ACHN (cell line): ENCODE data around the gene SLC7A6.

Experiments used
- DNase-seq: peaks from one replicate; pipeline ENCODE4 v3.0.0-alpha.2; 2015
- in situ Hi-C: cut with HindIII; loops from 2 replicates; pipeline ENCODE4 v1.10.0; 2017; ENCODE audit warnings: low sequenced_read_pairs, low pct_ligation_motif_present, low pct_unique_long_range_greater_than_20kb

The SLC7A6 gene

DNA sequence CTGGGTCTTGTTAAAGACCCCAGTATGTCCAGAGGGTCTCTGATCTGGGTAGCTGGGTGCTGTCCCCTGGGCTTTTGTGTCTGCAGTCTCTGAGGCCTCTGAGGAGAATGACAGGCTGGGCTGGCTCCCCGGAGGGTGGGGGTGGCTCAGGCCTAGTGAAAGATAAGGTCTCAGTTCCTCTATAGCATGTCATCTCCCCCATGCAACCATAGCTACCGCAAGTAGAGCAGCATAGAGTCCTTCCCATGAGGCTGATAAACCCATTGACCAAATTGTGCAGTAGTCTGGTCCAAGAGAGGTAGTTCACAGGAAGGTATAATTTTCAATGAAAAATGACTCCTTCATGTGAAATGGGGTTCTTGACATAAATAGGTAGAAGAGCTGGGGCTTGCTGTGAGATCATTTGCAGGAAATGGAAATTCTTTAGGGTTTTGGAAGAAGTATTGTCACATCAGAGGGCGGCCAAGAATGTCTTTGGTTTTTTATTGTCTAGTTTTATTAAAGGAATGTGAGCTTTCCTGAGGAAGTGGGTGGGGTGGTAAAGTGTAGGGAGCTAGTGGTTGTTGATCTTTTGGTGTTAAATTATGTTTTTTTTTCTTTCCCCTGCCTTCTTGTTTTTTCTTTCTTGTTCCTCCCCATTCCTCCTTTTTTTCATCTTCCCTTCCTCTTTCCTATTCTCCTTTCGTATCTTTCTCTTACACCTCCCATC, 25.4 kb downstream of the SLC7A6 start:
- in situ Hi-C loops, result no loop called here
- DNase-seq, result no peak

DNA sequence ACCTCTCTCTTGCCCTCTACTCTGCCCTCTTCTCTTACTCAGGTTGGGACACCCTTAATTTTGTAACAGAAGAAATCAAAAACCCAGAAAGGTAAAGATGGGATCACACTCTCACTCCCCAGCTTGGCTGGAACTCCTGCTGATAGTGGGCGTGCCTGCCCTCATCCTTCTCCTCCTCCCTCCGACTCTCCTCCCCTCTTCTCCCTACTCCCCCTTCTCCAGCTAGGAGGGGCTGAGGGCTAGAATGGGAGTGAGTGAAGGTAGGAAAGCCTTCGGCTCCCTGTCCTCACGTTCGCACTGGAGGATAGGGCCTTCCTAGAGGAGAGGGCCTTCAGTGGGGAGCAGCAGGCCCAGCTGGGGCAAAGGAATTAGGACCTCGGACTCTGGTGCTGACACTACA, 26.1 kb downstream of the SLC7A6 start:
- DNase-seq, result no peak
- in situ Hi-C loops, result no loop called here

DNA sequence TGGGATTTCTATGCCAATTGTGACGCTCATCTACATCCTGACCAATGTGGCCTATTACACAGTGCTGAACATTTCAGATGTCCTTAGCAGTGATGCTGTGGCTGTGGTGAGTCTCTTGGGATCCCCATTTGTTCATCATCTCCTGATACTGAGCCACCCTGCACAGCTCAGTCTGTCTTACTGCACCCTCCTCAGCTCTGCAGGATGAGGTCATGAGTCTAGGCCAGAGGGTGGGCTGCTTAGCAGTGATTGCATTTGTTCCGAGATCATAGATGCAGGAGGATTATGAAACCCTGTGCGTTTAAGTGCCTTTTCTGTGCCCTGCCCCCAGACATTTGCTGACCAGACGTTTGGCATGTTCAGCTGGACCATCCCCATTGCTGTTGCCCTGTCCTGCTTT, 26.9 kb downstream of the SLC7A6 start:
- in situ Hi-C loops, result no loop called here
- DNase-seq, result no peak

DNA sequence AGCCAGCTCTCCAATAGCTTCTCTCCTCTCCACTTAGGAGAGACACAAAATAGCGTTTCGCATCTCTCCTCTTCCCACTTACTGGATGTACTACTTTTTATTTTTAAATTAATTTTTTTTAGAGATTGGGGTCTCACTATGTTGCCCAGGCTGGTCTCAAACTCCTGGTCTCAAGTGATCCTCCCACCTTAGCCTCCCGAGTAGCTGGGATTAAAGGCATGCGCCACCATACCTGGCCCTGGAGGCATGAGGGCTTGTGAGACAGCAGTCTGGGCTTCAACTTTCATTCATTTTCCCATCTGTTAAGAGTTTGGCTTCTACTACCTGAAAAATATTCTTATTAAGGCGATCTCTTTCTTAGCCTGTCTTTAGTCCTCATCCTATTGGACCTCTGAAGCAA, 28.1 kb downstream of the SLC7A6 start:
- DNase-seq, result no peak
- in situ Hi-C loops, result no loop called here

DNA sequence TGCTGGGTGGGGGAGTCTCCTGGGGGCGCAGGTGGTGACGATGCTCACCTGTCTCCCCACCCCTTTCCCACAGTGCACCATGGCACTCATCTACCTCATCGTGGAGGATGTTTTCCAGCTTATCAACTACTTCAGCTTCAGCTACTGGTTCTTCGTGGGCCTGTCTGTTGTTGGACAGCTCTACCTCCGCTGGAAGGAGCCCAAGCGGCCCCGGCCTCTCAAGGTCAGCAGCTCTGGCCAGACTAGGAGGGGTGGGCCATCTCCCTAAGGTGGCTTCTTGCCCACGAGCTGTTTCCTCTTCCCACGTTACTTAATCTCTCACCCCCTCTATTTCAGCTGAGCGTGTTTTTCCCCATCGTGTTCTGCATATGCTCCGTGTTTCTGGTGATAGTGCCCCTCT, 32.0 kb downstream of the SLC7A6 start:
- DNase-seq, result no peak
- in situ Hi-C loops, result no loop called here

DNA sequence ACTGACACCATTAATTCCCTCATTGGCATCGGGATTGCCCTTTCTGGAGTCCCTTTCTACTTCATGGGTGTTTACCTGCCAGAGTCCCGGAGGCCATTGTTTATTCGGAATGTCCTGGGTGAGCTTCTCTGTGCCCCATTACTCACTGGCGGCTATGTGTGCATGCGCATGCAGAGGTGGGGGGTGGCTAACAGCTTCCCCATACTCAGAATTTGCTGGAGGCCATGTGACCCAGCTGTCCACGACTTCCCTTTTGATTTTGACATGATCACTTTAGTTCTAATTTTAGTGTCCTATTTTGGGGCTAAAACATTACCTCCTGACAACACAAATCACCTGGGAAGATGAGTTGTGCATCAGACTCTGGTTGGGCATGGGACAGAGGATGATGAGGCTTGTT, 32.4 kb downstream of the SLC7A6 start:
- in situ Hi-C loops, result no loop called here
- no peak for DNase-seq

DNA sequence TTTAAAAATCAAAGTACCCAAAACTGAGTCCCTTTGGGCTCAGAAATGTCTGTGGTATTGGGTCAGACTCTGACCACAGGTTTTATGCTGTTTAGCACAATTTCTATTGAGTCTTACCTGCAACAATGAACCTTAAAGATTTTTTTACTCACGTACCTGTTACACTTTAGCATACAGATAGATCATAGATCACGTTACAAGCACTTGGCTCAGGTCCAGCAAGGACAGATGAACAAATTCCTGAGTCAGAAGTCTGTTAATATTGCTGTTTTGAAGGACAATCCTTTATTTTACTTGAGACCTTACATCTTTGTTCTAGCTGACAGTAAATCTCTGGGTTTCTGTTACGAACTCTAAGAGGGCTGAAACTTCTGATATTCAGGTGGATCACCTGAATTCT, 33.6 kb downstream of the SLC7A6 start:
- peak; percentile 37 for DNase-seq
- in situ Hi-C loops, result no loop called here

DNA sequence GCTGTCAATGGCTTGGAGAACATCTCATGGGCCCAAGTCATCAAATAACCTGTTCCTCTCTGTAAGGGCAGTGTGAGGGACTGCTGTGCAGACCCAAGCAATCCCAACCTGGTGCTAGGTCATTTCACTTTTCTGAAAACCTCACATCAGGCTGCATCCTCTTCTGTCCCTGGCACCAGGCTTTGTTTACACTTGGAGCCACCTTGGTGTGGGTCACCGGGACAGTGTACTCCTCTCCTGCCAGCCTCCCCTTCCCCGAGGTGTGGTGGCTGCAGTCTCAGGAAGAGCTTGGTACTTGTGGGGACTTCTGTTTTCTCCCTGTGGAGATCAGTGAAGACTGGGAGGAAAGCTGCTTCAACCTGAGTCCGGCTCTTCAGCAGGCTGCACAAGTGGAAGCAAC, 34.0 kb downstream of the SLC7A6 start:
- DNase-seq, result no peak
- in situ Hi-C loops, result no loop called here

DNA sequence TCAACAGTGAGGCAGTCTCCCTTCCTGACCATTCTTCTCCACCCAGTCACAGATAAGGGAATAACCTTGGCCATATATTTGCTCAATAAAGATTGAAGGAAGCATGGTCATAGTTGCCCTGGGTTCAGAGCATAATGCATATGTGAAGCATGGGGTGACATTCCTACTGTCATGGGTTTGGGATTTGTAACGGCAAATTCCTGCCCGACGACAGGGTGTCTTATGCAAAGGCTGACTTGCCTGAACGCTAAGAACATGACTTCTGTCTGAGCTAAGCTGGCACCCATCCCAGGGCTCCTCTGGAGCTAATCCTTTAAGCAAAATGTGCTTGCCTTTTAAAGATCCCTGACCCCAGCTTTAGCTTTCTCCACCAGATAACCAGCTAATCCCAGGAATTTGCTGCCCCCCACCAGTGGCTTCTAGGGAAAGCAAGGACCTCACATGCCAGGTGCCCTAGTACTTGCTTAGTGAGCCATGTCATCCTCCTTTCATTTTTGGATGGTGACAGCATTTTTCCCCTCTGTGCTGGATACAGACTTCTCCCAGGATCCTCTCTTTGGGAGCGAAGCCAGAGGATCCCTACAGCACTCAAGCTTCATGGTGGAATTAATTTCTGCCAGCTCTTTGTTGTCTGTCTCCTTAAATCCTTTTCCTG, 34.7 kb downstream of the SLC7A6 start:
- in situ Hi-C loops, result no loop called here
- DNase-seq, result peak; percentile 76

DNA sequence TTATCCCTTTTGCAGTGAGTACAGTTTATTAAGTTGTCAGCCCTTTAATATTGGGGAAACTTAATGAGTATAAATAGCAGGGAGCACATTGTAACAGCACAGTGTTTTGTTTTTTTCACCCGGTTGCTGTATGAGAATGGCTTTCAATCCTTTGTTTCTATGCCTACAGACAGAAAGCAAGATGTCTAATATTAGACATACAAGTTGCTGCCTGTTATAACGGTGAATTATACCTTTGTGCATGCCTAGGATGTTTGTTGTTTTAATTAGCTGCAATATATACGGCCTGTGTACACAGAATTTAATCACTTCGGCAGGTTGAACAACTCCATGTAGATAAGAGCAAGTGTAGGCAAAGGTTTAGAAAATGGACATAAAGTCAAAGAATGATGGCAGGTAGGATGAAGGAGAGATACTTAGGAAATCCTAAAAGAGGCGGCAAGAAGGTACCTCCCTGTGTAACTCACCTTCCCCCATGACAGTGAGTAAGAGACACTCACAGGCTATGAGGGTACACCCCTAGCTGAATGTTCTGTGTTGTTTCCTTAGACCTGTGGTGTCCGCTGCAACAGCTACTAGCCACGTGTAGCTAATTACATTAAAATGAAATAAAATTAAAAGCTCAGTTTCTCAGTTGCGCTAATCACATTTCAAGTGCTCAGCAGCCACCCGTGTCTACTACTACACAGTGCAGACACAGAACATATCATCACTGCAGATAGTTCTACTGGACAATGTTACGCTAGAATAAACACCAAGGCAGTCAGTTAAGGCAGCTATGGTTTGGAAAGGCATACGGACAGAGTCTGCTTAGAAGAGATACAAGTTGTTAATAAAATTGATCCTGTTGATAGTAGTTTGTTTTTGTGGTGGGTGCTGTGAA, 35.5 kb downstream of the SLC7A6 start:
- in situ Hi-C loops, result no loop called here
- no peak for DNase-seq

DNA sequence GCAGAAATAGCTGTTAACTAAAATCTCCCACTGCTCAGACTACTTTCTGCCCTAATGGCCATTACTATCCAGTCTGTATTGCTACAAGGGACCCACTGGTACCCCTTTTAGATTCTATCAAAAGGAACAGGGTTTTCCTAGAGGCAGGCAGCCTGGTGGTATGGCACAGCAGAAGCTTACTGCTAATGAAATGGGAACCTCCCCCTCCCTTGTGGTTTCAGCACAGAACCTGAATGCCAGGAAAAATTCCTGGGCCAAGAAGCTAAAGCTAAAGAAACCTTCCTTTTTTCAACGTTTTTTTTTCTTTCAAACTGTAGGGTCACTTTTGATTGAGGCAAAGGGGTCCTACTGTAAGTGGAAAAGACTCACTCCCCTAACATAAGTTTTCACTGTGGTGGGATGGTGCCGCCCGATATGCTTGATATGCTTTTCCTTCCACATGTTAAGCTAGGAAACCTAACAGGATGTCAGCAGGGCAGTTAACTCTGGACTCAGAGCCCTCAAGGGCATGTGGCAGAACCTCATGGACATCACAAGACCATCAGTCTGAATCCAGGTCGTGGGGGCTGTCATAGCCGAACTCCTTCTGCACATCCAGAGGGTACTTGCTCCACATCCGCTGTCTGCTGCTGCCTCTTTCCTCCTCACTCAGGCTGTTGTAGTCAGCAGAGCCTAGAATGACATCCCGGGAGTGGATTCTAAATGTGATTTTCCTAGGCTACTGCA, 36.6 kb downstream of the SLC7A6 start:
- in situ Hi-C loops, result no loop called here

DNA sequence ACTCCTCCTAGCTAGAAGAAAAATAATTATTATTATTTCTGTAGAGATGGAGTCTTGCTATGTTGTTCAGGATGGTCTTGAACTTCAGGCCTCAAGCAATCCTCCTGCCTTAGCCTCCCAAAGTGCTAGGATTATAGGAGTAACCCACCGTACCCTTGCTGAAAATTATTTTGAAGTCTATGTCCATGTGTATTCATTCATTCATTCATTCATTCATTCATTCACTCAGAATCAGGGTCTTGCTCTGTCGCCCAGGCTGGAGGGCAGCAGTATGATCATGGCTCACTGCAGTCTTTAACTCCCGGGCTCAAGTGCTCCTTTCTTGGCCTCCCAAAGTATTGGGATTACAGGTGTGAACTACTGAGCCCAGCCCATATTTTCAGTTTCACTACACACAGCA, 42.3 kb downstream of the SLC7A6 start:
- no peak for DNase-seq
- in situ Hi-C loops, result no loop called here

More for the DNA sequence above, 36.6 kb downstream of the SLC7A6 start:
- no peak for DNase-seq

DNA sequence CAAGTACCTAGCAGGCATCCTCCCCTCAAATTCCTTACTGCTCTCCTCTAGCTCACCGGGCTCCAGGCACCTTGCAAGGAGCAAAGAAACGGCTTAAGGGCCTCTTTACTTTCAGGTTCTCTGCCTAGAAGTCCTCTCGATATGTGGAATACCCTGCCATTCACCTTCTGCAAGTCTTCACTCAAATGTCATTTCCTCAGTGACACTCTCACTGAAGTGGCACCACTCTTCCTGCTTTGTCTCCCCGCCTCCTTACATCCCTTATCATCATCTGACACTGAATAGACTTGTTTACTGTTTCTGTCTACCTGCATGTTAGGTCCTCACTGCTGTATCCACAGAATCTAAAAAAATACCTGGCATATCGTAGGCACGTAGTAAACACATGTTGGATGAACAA, 45.5 kb downstream of the SLC7A6 start:
- in situ Hi-C loops, result no loop called here
- no peak for DNase-seq

DNA sequence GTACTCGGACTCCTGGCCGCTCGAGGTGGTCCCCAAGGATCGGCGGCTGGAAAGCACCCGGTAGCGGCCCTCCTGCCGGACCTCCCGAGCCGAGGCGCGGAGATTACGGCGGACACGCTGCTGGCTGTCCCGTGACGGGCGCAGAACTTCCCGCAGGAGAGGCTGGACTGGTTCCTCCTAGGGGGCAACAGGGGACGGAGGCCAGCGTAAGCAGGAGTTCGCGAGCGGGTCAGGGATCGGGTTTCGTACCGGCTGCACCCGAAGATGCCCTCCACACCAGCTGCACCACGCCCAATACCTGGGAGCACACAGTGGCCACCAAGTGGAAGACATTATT, 46.1 kb downstream of the SLC7A6 start:
- in situ Hi-C loops, result no loop called here
- no peak for DNase-seq

DNA sequence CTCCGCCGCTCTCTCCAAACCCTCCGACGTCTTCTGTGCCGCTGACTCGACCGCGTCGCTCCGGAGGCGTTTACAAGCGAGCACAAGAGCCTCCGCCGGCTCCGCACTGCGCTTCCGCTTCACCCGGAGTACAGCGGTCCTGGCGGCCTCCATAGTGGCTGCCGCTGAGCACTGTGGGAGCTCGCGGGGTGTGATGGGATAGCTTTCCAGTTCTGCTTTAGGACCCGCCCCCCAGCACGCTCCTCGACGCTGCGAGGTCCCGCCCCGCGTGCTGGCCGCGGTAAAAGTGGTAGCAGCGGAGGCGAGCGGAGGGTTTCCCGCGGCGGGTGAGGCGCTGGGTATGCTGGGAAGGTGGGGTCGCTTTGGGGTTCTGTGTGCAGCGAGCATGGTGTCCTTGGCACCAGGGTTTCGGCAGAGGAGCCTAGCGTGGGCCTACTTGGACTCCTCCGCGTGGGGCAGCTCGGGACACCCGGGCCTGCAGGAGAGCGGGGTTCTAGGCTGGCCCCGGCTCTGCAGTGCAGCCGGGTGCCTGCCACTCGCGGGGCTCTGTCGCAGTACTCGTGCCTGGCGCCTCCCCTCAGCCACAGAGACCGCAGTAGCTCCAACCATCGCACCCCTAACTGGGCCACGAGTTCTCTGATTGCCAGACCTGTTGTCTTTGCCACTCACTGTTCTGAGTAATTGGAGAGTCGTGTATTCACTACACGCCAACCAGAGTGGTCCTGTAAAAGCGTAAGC, 46.6 kb downstream of the SLC7A6 start, which contains the start of the genes PRMT7 and SLC7A6OS:
Gene PRMT7, plus strand, starts transcription at position 246 of the 738 bp plus-strand sequence. CDS start 4,961 bp downstream, outside the sequence.
Gene SLC7A6OS, minus strand, starts transcription at position 173 of the 738 bp plus-strand sequence. Its CDS starts 20 bp downstream, at position 153.
- in situ Hi-C loops, result no loop called here
- DNase-seq, result peak; percentile 96

DNA sequence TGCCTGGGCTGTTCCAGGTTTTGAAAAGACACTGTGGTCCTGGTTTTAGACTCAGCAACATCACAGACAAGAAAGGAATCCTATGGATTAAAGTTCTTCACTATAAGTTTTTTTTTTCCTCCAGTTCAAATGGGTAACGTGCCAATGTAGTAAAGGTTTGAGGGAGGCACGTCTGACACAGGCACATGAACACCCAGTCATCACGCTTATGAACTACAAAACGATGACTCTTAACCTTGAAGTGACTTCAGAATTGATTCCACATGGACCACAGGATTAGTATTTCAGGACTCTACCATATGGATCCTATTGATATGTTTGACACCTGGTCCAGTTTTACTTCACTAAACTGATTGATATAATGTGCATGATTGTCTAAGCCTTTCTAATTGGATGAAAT, 48.8 kb downstream of the SLC7A6 start:
- in situ Hi-C loops, result no loop called here
- DNase-seq, result no peak

DNA sequence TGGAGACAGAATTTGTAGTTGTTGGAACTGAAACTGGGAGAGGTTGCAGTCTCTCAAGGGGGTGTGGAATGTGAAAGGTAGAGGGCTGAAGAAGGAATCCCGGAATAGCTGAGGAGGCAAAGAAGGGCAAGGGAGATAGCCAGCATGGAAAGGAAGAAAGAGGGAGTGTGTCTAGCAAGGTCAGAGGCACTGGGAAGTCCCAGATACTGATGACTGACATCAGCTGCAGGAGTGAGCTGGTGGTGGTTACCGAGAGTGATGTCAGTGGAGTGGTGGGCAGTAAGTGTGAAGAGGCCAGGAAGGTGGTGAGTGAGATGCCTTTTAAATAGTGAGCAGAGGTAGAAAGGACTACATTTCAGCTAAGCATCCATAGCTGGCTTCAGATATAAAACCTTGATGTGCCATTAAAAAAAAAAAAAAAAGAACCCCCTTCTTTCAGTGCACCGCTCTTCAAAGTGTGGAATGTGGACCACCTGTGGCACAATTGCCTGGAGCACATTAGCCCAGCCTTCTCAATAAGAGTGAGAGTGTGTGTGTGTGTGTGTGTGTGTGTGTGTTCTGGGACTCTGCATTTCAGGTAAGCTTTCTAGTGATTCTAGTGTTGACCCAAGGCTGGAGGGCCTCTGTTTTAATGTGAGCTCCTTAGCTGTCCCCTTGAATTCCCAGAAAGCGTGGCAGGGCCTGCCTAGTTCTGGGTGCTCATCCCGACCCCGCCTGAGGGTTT, 55.0 kb downstream of the SLC7A6 start:
- in situ Hi-C loops, result no loop called here
- DNase-seq, result no peak

DNA sequence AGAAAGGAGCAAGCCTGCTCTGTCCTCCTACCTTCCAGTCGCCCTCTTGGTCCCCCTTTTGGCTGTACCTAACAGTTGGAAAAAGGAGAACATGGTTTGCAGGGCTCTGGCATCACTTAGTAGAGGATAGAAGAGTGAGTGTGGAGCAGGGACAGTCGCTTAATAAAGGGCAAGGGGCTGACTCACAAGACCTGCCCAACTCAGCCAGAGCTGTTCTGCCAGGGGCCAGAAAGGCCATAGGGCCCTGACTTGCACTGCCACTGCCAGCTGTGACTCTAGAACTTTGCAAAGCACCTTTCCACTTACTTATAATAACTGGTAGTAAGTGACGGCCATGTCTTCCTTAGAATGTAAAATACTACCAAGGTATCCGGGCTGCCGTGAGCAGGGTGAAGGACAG, 60.0 kb downstream of the SLC7A6 start:
- no peak for DNase-seq
- in situ Hi-C loops, result no loop called here
